Stomach (tissue), 4 donors: ENCODE data around the gene PLIN1.

Experiments
- POLR2A ChIP-seq, 4 donors: fragments of 450-650 bp; IDR thresholded peaks; one replicate each; pipeline ENCODE4 v1.6.1; 2016; ENCODE audit warnings: antibody characterized with exemption in 4 of 4, control low read depth in 2 of 4, mild to moderate bottlenecking in 1 of 4, moderate library complexity in 1 of 4
- POLR2AphosphoS5 ChIP-seq, 3 donors: sonication (generic); formaldehyde crosslinking; IDR thresholded peaks; one replicate each; pipeline ENCODE4 v1.6.1; 2016; ENCODE audit warnings: antibody characterized with exemption in 3 of 3
- TF ChIP-seq, protein P1 (sequence below), 7 experiments: fragments of 450-650 bp in 4 of 7; fragments of 200-600 bp in 3 of 7; sonication (generic) in 3 of 7; IDR thresholded peaks; one replicate each; pipeline ENCODE4 v1.5.1; 2016 to 2019; ENCODE audit warnings: antibody characterized with exemption in 7 of 7, control low read depth in 2 of 7, mild to moderate bottlenecking in 1 of 7

DNA sequence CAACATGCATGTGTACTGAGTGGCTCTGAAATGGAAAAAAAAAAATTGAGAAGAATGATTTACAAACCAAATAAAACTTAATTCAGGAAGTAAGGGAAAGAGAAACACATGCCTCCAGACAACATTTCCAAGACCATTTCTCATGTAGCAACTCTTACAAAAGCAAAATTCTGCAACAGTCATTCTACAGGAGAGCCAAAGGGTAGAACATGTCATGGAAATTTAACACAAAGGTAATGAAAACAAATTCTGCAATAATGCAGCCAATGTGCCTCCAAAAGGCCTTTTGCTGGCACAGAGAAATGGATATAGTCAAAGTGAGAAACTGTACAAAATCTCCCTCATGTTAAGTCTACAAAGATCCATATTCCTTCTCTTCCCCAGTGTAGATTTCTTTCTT is 7.4 kb upstream of the PLIN1 start:
- TF ChIP-seq, protein P1, sequence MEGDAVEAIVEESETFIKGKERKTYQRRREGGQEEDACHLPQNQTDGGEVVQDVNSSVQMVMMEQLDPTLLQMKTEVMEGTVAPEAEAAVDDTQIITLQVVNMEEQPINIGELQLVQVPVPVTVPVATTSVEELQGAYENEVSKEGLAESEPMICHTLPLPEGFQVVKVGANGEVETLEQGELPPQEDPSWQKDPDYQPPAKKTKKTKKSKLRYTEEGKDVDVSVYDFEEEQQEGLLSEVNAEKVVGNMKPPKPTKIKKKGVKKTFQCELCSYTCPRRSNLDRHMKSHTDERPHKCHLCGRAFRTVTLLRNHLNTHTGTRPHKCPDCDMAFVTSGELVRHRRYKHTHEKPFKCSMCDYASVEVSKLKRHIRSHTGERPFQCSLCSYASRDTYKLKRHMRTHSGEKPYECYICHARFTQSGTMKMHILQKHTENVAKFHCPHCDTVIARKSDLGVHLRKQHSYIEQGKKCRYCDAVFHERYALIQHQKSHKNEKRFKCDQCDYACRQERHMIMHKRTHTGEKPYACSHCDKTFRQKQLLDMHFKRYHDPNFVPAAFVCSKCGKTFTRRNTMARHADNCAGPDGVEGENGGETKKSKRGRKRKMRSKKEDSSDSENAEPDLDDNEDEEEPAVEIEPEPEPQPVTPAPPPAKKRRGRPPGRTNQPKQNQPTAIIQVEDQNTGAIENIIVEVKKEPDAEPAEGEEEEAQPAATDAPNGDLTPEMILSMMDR (IDR thresholded peaks at IDR 0.05) = no peak
- TF ChIP-seq POLR2A (IDR thresholded peaks at IDR 0.05) = no peak
- TF ChIP-seq POLR2AphosphoS5 (IDR thresholded peaks at IDR 0.05) = no peak
